Dermis microvascular lymphatic vessel endothelial cell (primary cell): ENCODE results near the gene ELF5. TPM values are rescaled to one million over a fixed set of nuclear protein-coding genes. Genes with fewer than 3 reads are reported as not detected.

Experiments
- DNase-seq, 2 donors: peaks; one replicate each; pipeline versions ENCODE4 v3.0.0 to v3.0.0-alpha.2; 2010; ENCODE audit warnings: low read depth in 2 of 2
- total RNA-seq: library from RNA; depleted of rRNA; stranded (reverse); fragments of >200 nt; gene quantifications from 2 replicates; pipeline ENCODE4 v1.2.1, GENCODE V29; 2014

ELF5 gene
- total RNA-seq, 1 donor from 2014 or later, result not detected

DNA sequence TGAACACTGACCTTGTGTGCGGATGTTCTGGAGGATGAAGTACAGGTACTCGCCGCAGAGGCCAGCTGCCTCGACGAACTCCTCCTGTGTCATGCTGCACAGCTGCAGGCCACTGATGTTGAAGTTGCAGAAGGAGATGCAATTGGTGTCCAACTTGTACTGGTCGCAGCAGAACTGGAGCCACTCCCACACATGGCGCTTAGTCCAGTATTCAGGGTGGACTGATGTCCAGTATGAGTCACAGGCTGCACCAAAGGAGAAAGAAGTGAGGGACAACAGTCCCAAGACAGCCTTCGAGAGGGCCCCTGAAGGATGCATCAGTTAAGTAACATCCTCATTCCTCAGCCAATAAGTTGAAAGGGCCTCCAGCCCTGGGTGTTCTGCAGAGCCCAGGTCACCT is 20.1 kb downstream of the ELF5 start:
- DNase-seq, result no peak

DNA sequence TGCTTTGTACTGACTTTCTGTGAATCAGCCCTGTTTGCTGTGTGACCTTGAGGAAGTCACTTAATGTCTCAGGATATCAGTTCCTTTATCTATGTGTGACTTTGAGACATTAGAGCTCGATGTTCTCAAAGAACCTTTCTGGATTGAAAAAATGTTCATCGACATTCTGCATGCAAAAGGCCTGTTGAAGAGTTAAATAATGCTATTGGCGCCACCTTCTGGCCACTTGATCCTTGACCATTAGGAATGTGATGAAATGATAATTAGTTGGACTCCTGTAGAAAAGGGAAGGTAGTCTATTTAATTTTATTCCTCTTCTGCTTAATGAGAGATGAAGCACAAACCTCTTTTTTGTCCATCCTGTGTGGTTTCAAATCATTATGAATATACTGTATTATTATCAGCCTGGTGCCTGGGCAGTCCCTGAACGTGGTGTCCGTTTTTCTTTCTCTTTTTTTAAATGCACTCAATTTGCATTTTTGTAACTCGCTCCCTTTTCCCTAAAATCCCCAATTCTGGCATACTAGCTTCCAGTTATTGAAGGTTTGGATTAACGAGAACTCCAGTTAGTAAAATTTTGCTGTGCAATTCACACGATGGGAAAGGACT is 20.7 kb downstream of the ELF5 start:
- DNase-seq, result peak; percentile 40 to 66

DNA sequence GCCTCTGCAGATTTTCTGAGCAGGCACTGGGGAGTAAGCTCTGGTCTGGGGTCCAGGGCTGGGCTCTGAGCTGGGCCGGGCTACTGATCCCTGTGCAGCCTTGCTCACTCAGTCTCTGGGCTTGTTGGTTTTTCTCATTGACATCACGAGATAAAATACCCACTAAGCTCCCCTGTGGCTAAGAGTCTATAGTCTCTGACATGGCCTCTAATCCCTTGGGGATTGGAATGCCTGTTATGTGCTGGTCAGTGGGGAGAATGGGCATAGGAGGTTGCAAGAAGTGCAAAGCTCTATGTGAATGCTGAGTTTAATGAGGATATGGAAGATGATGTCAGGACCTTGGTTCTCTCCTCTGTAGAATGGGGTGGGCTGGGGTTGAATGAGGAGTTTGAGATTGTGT is 23.3 kb downstream of the ELF5 start:
- no peak for DNase-seq

DNA sequence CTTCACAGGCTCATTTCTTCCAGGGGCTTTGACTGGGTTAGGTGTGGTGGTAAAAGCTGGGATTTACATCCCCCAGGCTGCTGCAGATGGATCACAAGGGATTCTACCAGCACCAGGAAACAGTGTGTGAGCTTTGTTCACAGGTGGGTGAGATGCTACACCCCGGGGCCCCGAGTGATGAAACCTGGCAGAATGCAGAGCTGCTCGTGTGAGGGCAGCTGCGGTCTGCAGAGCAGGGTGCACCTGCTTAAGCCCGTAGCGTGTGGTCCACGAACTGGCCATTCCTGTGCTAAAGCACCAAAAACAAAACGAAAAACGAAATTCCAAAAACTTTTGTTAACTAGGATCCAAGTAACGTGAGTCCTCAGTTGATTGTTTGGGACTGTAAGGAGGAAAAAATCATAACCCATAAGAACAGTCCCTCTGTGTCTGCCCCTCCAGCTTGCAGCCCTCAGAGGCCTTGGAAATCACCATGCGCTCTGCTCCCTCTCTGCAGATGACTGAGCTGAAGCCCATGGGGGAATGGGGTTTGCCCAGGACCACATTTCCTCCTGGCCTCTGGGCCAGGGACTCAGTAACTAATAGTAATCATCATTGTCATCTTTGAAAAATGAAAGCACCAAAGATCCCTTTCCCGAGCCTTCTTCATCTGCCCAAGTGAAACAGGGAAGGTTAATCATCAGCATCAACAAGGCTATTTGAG is 24.6 kb downstream of the ELF5 start:
- no peak for DNase-seq

DNA sequence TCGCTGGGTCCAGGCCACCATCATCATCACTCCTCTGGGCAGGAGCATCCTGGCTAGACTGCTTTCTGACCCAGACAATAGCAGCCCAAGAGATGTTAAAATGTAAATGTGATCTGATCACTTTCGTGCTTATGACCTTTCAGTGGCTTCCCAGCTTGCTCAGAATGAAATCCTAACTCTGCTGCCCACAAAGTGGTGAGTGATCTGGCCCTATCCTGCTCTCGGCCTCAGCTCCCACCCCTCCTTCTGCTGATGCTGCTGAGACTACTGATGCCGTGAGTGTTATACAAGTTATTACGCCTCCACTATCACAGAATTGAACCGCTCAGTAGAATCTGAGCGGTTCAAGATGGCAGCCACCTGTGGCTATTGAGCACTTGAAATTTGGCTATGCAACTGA is 26.2 kb downstream of the ELF5 start:
- no peak for DNase-seq

DNA sequence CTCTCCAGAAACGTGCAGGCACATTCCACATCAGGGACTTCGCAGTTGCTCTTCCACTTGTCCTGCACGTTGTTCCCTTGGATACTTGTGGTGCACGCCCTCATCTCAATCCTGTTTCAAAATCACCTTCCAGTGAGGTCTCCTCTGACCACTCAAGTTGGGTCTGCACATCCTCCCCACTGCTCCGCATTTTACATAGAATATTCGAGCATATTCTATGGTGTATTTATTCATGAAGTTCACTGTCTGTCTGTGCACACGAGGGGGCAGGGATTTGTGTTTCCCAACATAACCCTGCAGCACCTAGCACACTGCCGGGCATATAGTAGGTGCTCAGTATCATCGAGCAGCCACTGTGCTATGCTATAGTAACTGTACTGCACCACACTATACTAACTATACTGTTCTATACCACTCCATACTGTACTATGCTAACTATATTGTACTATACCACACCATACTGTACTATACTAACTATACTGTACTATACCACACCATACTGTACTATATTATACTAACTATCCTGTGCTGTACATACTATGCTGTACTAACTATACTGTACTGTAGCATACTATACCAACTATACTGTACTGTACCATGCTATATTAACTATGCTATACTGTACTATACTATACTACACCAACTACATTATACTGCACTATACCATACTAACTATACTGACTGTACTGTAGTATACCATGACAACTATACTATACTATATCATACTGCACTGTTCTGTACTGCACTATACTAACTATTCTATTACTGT is 30.3 kb downstream of the ELF5 start:
- DNase-seq, result no peak

DNA sequence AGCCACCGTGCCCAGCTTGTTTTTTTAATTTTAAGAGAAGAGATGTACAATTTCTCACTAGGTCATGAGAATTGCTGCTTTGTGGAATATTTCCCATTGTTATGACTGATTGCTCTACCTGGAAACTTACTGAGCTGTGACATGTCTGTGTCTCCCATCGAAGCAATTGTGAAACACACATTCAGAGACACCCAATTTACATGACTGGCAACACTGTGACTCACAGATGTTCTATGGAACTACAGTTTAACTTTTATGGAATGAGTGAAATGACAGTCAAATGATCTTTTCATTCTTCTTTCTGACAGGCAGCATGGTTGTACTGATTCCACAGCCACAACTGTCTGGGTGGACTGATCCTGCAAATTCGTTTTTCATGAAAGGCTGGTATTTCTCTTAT is 32.3 kb downstream of the ELF5 start:
- DNase-seq, result no peak

DNA sequence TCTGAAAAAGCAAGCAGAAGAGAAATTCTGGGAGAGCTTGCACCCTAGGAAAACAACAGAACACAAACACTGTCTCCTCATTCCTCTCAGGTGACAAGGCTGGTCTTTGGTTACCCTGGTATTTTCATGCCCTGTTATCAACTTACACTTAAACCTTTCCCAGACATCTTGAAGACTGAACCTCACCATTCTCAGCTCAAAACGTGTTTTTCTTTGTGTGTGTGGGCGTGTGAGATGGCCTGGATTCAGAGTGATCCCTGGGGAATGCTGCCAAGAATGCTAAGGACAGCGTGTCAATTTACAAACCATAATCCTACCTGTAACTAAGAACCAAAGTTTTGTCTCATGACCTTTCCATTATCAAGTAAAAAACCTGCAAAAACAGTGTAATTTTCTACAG is 33.3 kb downstream of the ELF5 start:
- no peak for DNase-seq

DNA sequence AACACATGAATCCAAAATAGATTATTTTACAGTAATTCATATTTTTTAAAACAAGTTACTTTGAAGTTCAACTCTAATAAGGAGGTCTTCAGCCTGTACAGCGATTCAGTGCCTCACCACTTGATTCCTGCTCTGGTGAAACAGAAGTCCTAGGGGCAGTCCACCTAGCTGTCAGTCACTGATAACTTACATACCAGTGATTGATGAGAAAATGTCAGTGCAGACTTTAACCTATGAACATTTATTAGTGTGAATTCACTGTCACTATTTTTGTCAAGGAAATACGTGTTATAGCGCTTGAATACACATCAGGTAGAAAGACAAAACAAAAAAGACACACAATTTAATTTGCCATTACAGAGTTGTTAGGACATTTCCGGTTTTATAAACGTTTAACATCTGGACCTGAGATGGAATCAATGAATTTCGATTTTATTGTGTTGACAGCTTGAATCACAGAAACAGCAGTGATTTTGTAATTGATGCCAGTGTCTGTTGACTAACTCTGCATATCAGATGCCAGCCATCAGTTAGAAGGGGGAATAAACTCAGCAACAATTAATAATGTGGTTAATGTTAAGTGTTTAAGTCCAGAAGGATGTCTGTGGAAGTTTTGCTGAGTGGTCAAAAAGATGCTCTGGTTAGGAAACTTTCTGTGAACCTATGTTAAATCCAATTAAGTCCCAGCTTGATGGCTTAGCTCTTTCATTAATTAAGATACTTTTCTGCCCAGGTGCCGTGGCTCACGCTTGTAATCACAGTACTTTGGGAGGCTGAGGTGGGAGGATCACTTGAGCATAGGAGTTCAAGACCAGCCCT is 34.5 kb downstream of the ELF5 start:
- no peak for DNase-seq

DNA sequence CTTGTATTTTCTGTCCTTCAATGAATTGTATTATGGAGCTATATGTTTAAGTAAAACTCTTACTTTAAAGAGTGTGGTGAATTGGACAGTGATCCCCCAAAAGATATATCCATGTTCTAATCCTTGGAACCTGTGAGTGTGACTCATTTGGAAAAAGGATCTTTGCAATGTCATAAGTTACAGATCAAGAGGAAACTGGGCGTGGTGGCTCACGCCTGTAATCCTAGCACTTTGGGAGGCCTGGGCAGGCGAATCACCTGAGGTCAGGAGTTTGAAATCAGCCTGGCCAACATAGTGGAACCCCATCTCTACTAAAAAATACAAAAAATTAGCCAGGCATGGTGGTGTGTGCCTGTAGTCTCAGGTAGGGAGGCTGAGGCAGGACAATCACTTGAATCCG is 36.7 kb downstream of the ELF5 start:
- DNase-seq, result no peak

DNA sequence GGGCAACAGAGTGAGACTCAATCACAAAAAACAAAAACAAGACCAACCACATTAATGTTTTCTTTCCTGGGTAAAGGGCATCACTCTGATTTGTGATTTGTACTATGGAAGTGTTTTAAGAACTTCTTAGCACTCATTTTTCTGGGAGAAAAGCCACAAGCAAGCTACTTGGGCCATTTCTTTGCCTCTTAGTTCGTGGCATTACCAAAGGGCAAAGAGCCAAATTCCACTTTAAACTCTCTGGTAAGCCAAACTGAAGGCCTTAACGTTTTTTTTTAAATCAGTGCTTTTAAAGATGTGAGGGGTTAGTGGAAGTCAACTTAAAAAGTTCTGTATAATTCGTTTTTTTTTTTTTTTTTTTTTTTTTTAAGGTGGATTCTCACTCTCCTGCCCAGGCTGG is 37.9 kb downstream of the ELF5 start:
- no peak for DNase-seq

DNA sequence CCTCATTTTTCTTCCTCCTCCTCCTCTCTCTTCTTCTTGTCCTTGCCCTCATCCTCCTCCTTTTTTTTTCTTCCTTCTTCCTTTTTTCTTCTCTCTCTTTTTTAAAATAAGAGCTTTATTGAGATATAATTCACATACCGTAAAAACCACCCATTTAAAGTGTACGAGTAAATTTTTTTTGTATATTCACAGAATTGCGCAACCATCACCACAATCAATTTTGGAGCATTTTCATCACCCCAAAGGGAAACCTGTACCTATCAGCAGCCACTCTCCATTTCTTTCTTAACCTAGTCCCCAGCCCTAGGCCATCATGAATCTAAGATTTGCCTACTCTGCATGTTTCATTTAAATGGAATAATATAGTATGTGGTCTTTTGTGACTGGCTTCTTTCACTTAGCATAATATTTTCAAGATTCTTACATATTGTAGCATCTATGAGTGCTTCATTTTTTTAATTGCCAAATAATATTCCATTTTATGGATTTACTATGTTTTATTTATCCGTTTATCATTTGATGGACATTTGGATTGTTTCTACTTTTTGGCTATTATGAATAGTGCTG is 39.9 kb downstream of the ELF5 start:
- no peak for DNase-seq

DNA sequence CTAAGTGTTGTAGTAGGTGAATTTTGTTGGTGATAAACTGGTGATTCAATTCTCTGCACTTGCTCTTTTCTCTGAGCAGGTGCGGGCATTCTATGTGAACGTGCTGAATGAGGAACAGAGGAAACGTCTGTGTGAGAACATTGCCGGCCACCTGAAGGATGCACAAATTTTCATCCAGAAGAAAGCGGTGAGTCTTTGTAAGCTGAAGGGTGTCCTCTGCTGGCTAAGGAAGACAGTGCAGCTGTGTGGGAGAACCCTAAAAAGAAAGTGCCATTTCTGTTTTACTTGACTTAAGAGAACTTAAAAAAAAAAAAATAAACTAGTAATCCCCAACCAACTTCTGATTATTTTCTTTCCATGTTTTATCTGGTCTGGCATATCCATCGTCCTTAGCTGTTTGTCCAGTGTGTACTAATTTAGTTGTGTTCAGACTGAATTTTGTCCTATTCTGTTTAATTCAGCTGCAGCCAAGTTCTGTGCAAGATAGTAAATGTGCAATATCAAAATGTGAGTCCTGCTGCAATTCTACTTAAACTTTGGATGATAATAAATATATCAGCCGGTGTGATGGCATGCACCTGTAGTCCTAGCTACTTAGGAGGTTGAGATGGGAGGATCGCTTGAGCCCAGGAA is 45.3 kb downstream of the ELF5 start:
- DNase-seq, result peak in 1 of 2 donors; percentile 19

DNA sequence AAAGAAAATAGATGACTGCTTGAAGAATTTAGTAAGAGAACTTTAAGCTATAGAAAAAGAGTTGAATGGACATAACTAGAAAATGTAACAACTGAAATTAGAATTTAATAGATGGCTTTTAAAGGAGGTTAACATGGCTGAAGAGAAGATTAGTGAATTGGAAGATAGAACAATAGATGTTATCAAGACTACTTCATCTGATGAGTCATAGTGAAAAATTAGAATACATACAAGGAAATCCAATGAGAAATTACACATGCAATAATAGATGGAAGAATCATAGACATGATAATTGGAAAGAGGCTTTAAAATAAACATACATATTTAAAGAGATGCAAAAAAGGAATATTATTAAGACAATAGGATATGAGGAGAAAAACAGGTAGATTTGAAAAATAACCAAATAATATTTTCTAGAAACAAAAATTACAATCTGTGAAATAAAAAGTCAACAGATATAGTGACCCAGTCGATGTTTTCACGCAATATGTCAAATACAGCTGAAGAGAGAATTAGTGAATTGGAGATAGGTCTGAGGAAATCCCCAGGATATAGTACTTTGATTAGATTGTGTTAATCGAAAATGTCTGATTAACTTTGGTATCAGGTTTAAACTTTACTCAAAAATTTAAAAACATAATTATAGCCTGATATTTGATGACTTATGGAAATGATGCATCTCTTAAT is 46.6 kb downstream of the ELF5 start:
- DNase-seq, result no peak

DNA sequence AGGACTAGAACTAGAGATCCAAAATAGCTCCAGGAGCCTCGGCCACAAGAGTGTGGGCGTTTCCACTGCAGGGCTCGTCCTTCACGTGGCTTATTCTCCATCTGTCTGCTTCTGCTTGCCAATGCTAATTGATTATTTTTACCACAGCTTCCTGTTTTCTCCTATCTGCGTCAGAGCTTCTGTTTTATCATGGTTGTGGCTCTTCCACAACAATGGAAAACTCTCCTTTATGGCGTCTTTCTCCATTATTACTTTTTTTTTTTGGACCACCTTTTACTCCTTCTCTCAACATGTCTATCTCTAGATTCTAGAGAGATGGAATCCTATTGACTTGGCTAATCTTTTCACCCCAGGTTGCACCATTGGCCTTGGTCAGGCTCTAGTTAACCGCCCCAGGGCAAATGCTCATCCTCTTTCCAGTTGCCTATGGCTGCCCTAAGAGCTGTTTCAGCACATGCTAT is 49.0 kb downstream of the ELF5 start:
- no peak for DNase-seq

DNA sequence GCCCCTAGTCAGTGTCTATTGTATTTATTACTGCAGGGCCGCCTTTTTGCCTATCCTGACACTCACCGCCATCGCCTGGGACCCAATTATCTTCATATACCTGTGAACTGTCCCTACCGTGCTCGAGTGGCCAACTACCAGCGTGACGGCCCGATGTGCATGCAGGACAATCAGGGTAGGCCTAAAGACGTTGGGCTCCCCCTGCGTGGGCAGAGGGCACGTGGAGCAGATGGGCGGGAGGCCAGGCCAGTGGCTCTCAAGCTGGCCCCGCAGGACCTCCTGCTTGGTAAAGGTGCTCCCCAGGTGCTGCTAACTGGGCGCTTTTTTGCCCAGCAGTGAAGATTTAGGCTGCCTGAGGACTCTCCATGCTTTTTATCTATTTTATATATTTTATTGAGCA is 52.4 kb downstream of the ELF5 start:
- no peak for DNase-seq

DNA sequence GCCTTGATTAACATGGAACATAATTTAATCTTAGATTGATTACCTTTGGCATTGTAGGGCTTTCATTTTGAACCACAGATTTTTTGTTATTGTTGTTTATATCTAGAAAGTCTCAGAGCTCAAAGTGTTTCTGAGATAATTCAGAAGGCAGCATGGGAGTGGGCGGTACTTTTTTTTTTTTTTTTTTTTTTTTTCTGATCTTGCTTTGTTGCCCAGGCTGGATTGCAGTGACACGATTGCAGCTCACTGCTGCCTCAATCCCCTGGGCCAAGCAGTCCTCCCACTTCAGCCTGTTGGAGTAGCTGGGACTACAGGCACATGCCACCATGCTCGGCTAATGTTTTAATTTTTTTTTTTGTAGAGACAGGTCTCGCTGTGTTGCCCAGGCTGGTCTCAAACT is 53.3 kb downstream of the ELF5 start:
- DNase-seq, result no peak

DNA sequence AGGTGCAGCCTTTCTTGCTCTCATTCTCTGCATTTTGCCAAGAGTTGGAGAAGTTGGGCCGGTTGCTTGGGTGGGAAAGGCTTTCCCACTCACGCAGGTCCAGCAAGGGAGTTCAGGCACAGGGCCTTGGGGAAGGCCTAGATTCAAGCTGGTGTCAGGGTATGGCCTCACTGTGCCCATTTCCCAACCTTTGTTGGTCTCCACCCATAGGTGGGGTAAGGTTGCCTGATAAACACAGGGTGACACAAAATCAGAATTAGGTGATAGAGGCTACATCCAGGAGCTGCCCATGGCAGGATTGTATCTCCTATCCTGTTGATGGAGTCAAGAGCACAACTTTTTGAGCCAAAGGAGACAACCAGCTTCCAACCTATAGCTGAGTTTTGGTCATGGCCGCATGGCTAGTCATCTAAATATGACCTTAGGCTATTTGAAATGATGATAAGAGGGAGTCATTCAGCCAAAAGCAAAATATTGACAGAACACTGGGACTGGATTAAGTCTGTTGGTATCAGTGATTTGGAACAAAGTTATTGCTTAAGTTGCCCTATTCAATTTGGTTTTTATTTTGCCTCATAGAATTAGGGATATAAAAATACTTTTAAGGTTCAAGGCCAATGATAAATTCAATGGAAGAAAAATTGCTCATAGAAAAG is 54.0 kb downstream of the ELF5 start:
- DNase-seq, result no peak

DNA sequence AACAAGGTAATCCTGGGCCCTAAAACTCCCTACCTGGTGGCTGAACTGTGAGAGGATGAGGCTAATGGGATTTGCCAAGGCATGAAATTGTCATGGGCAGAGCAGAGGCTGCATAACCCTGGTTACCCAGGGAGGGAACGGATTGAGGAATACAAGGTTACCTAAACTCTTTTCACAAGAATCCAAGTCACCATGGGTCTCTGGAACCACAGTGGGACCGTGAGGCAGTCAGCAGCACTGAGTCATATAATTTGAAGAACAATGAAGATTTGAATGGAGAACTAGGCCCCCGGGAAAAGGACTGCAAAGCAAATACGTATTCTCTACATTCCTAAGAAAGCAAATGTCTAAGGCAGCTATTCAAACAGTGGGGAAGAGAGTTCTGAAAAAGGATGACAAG is 55.1 kb downstream of the ELF5 start:
- no peak for DNase-seq

DNA sequence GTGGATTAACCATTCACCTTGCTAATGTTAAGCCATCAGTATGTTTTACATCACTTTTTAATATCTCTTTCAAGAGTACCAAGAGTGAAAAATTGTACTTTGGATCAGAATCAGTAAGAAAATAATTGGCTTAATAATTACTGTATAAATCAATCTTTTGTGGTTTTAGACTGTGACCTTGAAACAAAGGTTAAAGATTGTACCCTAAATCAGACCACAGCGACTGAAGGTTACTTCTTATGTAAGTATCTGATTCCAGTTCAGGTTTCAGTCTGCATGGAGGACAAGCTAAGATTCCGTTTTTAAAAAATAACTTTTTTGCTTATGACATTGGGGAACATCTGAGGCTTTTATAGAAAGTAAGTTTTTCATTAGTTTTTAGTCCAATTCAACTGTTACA is 56.0 kb downstream of the ELF5 start:
- no peak for DNase-seq
